Tibial nerve (tissue), 4 donors: ENCODE measurements around the gene TEX22.

Source experiments
- CTCF ChIP-seq, 5 experiments: fragments of 200-600 bp in 3 of 5; fragments of 450-650 bp in 2 of 5; sonication (generic) in 3 of 5; IDR thresholded peaks; one replicate each; pipeline ENCODE4 v1.5.1; 2016 to 2019; ENCODE audit warnings: antibody characterized with exemption in 5 of 5, mild to moderate bottlenecking in 3 of 5, moderate library complexity in 2 of 5
- EP300 ChIP-seq, 2 donors: sonication (generic); formaldehyde crosslinking; IDR thresholded peaks; one replicate each; pipeline ENCODE4 v1.6.1; 2017; ENCODE audit warnings: antibody characterized with exemption in 2 of 2, mild to moderate bottlenecking in 1 of 2
- POLR2A ChIP-seq, 2 donors: fragments of 450-650 bp; IDR thresholded peaks; one replicate each; pipeline ENCODE4 v1.6.1; 2017; ENCODE audit warnings: antibody characterized with exemption in 2 of 2, mild to moderate bottlenecking in 2 of 2, moderate library complexity in 2 of 2

GRCh38 chr14:105432657-105433056 lies 34.3 kb downstream of the TEX22 start:
- TF ChIP-seq CTCF (IDR thresholded peaks at IDR 0.05) (no peak), POLR2A (IDR thresholded peaks at IDR 0.05) (no peak), EP300 (IDR thresholded peaks at IDR 0.05) (no peak)
